ENCODE measurements around the gene COLEC11. TPM values are rescaled to one million over a fixed set of nuclear protein-coding genes. Genes with fewer than 3 reads are reported as not detected.

The COLEC11 gene
- total and polyA plus RNA-seq, 2 donors (not counting 1 experiment from before 2014, with no cell fraction given): not detected

GRCh38 chr2:3664118-3664517, 69.2 kb downstream of the COLEC11 start:
- Mint-ChIP-seq H3K27ac (no peak overlapping the region), H3K9me3 (ENCODE audit: insufficient read depth) (peaks cover 2% of the 10 kb centered on the region), H3K4me1 (peaks cover 14% of the 10 kb centered on the region), H3K4me3 (no peak overlapping the region), H3K27me3 (peaks cover 4% of the 10 kb centered on the region)
- H2AFZ ChIP-seq (ENCODE audit: insufficient read depth, low read depth, low read length, poor library complexity, severe bottlenecking): no peak overlapping the region
- H3K27me3 ChIP-seq (replicated peaks in 1 of 4; ENCODE audit: control extremely low read depth in 1 of 4, control insufficient read depth in 3 of 4, insufficient read depth in 4 of 4, low read length in 3 of 4): no peaks in the 10 kb centered on the region
- no peaks in the 10 kb centered on the region for H3K79me2 ChIP-seq (ENCODE audit: control insufficient read depth, insufficient read depth, low read length)
- H3K9ac ChIP-seq (ENCODE audit: low read length): no peak overlapping the region
- H3K4me3 ChIP-seq (ENCODE audit: control extremely low read depth in 1 of 5, extremely low read depth in 1 of 5, insufficient read depth in 1 of 5, low read depth in 2 of 5, low read length in 4 of 5): no peak overlapping the region
- ChIA-PET POLR2A (no interaction called here), CTCF (no interaction called here)
- no peak for DNase-seq
- no peak overlapping the region for H3K4me2 ChIP-seq (replicated peaks; ENCODE audit: low read depth, low read length, poor library complexity, severe bottlenecking)
- H3K27ac ChIP-seq (ENCODE audit: low read length in 2 of 2): no peak overlapping the region
- no peaks in the 10 kb centered on the region for H3K4me1 ChIP-seq (ENCODE audit: control insufficient read depth in 2 of 2, insufficient read depth in 2 of 2, low read length in 2 of 2)
- ATAC-seq (ENCODE audit: low read depth): no peak
- intact Hi-C loops (cut with micrococcal nuclease): no loop called here
- no peaks in the 10 kb centered on the region for H3K9me3 ChIP-seq (ENCODE audit: control extremely low read depth in 1 of 3, control insufficient read depth in 2 of 3, insufficient read depth in 1 of 3, low read length in 2 of 3)
- TF ChIP-seq CTCF (IDR thresholded peaks at IDR 0.05) (no peak), EZH2 (IDR thresholded peaks at IDR 0.05; ENCODE audit: borderline replicate concordance, insufficient read depth, low read depth, low read length, poor library complexity, severe bottlenecking) (no peak)
- no CpG with 5 or more reads among the region's 3 CpGs for WGBS (ENCODE audit: insufficient coverage)
- no peaks in the 10 kb centered on the region for H4K20me1 ChIP-seq (ENCODE audit: control insufficient read depth, insufficient read depth, low read length, poor library complexity, severe bottlenecking)
- no peaks in the 10 kb centered on the region for H3K36me3 ChIP-seq (replicated peaks in 1 of 2; ENCODE audit: control extremely low read depth in 1 of 2, control insufficient read depth in 1 of 2, extremely low read depth in 1 of 2, insufficient read depth in 2 of 2, low read length in 1 of 2)

- intact Hi-C loops (cut with micrococcal nuclease): no loop called here
- POLR2A ChIA-PET: no interaction called here
- Mint-ChIP-seq H3K27ac (no peak overlapping the region), H3K27me3 (peaks cover 8% of the 10 kb centered on the region), H3K4me3 (no peak overlapping the region), H3K4me1 (peaks cover 14% of the 10 kb centered on the region), H3K9me3 (ENCODE audit: insufficient read depth) (peaks cover 2% of the 10 kb centered on the region)
- Histone ChIP-seq H3K4me2 (replicated peaks; ENCODE audit: low read depth, low read length, poor library complexity, severe bottlenecking) (no peak overlapping the region), H3K4me3 (ENCODE audit: control extremely low read depth in 1 of 5, extremely low read depth in 1 of 5, insufficient read depth in 1 of 5, low read depth in 2 of 5, low read length in 4 of 5) (no peak overlapping the region), H3K27me3 (replicated peaks in 1 of 4; ENCODE audit: control extremely low read depth in 1 of 4, control insufficient read depth in 3 of 4, insufficient read depth in 4 of 4, low read length in 3 of 4) (no peaks in the 10 kb centered on the region), H3K27ac (ENCODE audit: low read length in 2 of 2) (no peak overlapping the region), H3K79me2 (ENCODE audit: control insufficient read depth, insufficient read depth, low read length) (no peaks in the 10 kb centered on the region), H3K36me3 (replicated peaks in 1 of 2; ENCODE audit: control extremely low read depth in 1 of 2, control insufficient read depth in 1 of 2, extremely low read depth in 1 of 2, insufficient read depth in 2 of 2, low read length in 1 of 2) (no peaks in the 10 kb centered on the region), H3K9ac (ENCODE audit: low read length) (no peak overlapping the region), H4K20me1 (ENCODE audit: control insufficient read depth, insufficient read depth, low read length, poor library complexity, severe bottlenecking) (no peaks in the 10 kb centered on the region), H3K4me1 (ENCODE audit: control insufficient read depth in 2 of 2, insufficient read depth in 2 of 2, low read length in 2 of 2) (no peaks in the 10 kb centered on the region), H2AFZ (ENCODE audit: insufficient read depth, low read depth, low read length, poor library complexity, severe bottlenecking) (no peak overlapping the region), H3K9me3 (ENCODE audit: control extremely low read depth in 1 of 3, control insufficient read depth in 2 of 3, insufficient read depth in 1 of 3, low read length in 2 of 3) (no peaks in the 10 kb centered on the region)
- TF ChIP-seq EZH2 (IDR thresholded peaks at IDR 0.05; ENCODE audit: borderline replicate concordance, insufficient read depth, low read depth, low read length, poor library complexity, severe bottlenecking) (no peak), CTCF (IDR thresholded peaks at IDR 0.05) (no peak)
- DNase-seq (no peak), ATAC-seq (ENCODE audit: low read depth) (no peak)
- 91% methylated on average over 7 of the region's 8 CpGs for WGBS (ENCODE audit: insufficient coverage)
- CTCF ChIA-PET: interaction anchor here (1.0 kb wide), 1 partner anchor 12 kb away, joined by 3 read pairs; no protein-coding TSS in a partner anchor
These were observed 70.0 kb downstream of the COLEC11 start for GRCh38 chr2:3664925-3665324.

Data from B cell (primary cell).